Thyroid gland (tissue), 4 donors: ENCODE data around the gene WDR7. TPM values are rescaled to one million over a fixed set of nuclear protein-coding genes. Genes with fewer than 3 reads are reported as not detected.

Experiments used
- DNase-seq, 2 donors: peaks; one replicate each; pipeline ENCODE4 v3.0.0-alpha.2; 2019
- H3K27ac ChIP-seq, 3 donors: fragments of 200-600 bp; sonication (generic); 1 replicate in 2 of 3; 2 replicates in 1 of 3; pipeline ENCODE4 v1.5.1; 2016 to 2019; ENCODE audit warnings: mild to moderate bottlenecking in 1 of 3, moderate library complexity in 1 of 3
- H3K27me3 ChIP-seq: fragments of 200-600 bp; sonication (generic); one replicate; pipeline ENCODE4 v1.5.1; 2019
- H3K36me3 ChIP-seq, 2 donors: fragments of 200-600 bp; sonication (generic); one replicate each; pipeline ENCODE4 v1.5.1; 2016 to 2019
- H3K4me1 ChIP-seq, 2 donors: fragments of 200-600 bp; sonication (generic); one replicate each; pipeline ENCODE4 v1.5.1; 2017 to 2019
- H3K4me3 ChIP-seq, 3 donors: fragments of 200-600 bp; sonication (generic); replicated peaks in 1 of 3; 1 replicate in 2 of 3; 2 replicates in 1 of 3; pipeline ENCODE4 v1.5.1; 2016; ENCODE audit warnings: mild to moderate bottlenecking in 1 of 3
- H3K9me3 ChIP-seq: fragments of 200-600 bp; sonication (generic); one replicate; pipeline ENCODE4 v1.5.1; 2017
- POLR2A ChIP-seq, 2 donors: fragments of 450-650 bp; IDR thresholded peaks; one replicate each; pipeline ENCODE4 v1.6.1; 2017; ENCODE audit warnings: antibody characterized with exemption in 2 of 2, mild to moderate bottlenecking in 2 of 2, moderate library complexity in 1 of 2
- WGBS, 2 donors: methylation state at CpG; one replicate each; pipeline ENCODE4 v1.1.5; 2017; 5-methylcytosine and 5-hydroxymethylcytosine counted together
- intact Hi-C: fragments of 100-400 bp; cut with DNase I; formaldehyde crosslinking; loops from one replicate; pipeline ENCODE4 v1.15.1; 2023
- total RNA-seq, 4 donors: library from RNA; depleted of rRNA; stranded (reverse); fragments of >200 nt; gene quantifications; one replicate each; pipeline ENCODE4 v1.2.3, GENCODE V29; 2016
- TF ChIP-seq, protein P1 (sequence below), 6 experiments: fragments of 200-600 bp in 3 of 6; fragments of 450-650 bp in 3 of 6; sonication (generic) in 3 of 6; IDR thresholded peaks; one replicate each; pipeline ENCODE4 v1.5.1; 2016 to 2019; ENCODE audit warnings: antibody characterized with exemption in 6 of 6, mild to moderate bottlenecking in 2 of 6, inconsistent platforms in 1 of 6, moderate library complexity in 1 of 6

The WDR7 gene
- total RNA-seq, 4 donors from 2014 or later, result 42.0 to 88.8 (median 49.6) TPM

DNA sequence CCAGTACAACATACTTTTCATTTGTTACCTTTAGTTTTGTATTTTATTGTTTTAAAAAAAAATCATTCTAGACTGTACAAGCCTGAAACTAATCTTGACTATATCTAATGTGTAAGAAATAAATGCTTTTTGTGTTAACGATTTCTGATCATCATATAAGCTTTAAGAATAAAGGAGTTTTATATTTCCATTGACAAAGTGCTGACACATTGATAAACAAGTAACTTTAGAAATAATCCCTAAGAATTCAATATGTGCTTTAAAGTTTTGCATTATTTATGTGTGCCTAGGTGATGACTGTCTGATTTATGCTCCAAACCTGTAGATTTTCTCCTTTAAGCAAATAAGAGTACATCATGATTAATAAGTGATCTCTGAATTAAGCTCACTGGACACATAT is 248.5 kb downstream of the WDR7 start:
- 93 to 100% methylated on average over 1 of the region's 1 CpG for WGBS, 2 donors
- no peak for DNase-seq
- Histone ChIP-seq H3K27me3 (no peaks in the 10 kb centered on the region), H3K4me3 (no peak overlapping the region), H3K27ac (no peak overlapping the region), H3K36me3 (no peaks in the 10 kb centered on the region), H3K4me1 (no peaks in the 10 kb centered on the region), H3K9me3 (no peaks in the 10 kb centered on the region)
- TF ChIP-seq POLR2A (IDR thresholded peaks at IDR 0.05), result no peak
- TF ChIP-seq, protein P1, sequence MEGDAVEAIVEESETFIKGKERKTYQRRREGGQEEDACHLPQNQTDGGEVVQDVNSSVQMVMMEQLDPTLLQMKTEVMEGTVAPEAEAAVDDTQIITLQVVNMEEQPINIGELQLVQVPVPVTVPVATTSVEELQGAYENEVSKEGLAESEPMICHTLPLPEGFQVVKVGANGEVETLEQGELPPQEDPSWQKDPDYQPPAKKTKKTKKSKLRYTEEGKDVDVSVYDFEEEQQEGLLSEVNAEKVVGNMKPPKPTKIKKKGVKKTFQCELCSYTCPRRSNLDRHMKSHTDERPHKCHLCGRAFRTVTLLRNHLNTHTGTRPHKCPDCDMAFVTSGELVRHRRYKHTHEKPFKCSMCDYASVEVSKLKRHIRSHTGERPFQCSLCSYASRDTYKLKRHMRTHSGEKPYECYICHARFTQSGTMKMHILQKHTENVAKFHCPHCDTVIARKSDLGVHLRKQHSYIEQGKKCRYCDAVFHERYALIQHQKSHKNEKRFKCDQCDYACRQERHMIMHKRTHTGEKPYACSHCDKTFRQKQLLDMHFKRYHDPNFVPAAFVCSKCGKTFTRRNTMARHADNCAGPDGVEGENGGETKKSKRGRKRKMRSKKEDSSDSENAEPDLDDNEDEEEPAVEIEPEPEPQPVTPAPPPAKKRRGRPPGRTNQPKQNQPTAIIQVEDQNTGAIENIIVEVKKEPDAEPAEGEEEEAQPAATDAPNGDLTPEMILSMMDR (IDR thresholded peaks at IDR 0.05), result no peak
- intact Hi-C loops, result no loop called here

- Histone ChIP-seq H3K27ac (no peak overlapping the region), H3K27me3 (no peaks in the 10 kb centered on the region), H3K36me3 (no peaks in the 10 kb centered on the region), H3K9me3 (no peaks in the 10 kb centered on the region), H3K4me1 (no peaks in the 10 kb centered on the region), H3K4me3 (no peak overlapping the region)
- intact Hi-C loops, result no loop called here
- TF ChIP-seq, protein P1 (IDR thresholded peaks at IDR 0.05), result no peak
- TF ChIP-seq POLR2A (IDR thresholded peaks at IDR 0.05), result no peak
- 87 to 90% methylated on average over 7 of the region's 7 CpGs for WGBS, 2 donors
- DNase-seq, result no peak
Measured at GRCh38 chr18:56900195-56901094, 249.3 kb downstream of the WDR7 start.

GRCh38 chr18:56901919-56902318 is 250.8 kb downstream of the WDR7 start:
- no peaks in the 10 kb centered on the region for H3K9me3 ChIP-seq
- no peak overlapping the region for H3K4me3 ChIP-seq
- 98 to 100% methylated on average over 2 of the region's 2 CpGs for WGBS, 2 donors
- H3K27ac ChIP-seq, result no peak overlapping the region
- intact Hi-C loops, result no loop called here
- DNase-seq, result no peak
- H3K4me1 ChIP-seq, result no peaks in the 10 kb centered on the region
- H3K27me3 ChIP-seq, result no peaks in the 10 kb centered on the region
- no peaks in the 10 kb centered on the region for H3K36me3 ChIP-seq
- TF ChIP-seq, protein P1 (IDR thresholded peaks at IDR 0.05), result no peak
- TF ChIP-seq POLR2A (IDR thresholded peaks at IDR 0.05), result no peak

- DNase-seq, result no peak
- WGBS, 2 donors, result 96 to 97% methylated on average over 3 of the region's 3 CpGs
- Histone ChIP-seq H3K27ac (no peak overlapping the region), H3K36me3 (no peaks in the 10 kb centered on the region), H3K4me3 (no peak overlapping the region), H3K27me3 (no peaks in the 10 kb centered on the region), H3K4me1 (no peaks in the 10 kb centered on the region), H3K9me3 (no peaks in the 10 kb centered on the region)
- intact Hi-C loops, result no loop called here
- TF ChIP-seq, protein P1 (IDR thresholded peaks at IDR 0.05), result no peak
- TF ChIP-seq POLR2A (IDR thresholded peaks at IDR 0.05), result no peak
Measured at GRCh38 chr18:56902653-56903052, 251.5 kb downstream of the WDR7 start.

DNA sequence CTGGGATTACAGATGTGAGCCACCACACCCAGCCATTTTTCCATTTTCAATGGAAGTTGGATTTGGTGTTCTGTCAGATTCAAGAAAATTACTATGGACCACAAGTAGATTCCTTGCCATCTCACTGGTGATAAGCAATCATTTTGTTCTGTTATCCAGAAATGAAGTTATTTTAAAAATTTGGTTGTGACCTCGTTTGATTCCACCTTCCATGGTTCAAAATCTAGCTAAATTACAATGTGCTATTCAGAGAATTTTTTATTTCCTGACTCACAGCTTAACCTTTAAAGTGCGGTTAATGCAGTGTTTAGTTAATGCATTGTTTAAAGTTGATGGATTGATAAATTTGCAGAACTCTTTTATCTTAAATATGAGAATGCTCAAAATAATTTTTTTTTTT is 252.5 kb downstream of the WDR7 start:
- Histone ChIP-seq H3K4me3 (no peak overlapping the region), H3K27ac (no peak overlapping the region), H3K27me3 (no peaks in the 10 kb centered on the region), H3K4me1 (no peaks in the 10 kb centered on the region), H3K36me3 (no peaks in the 10 kb centered on the region), H3K9me3 (no peaks in the 10 kb centered on the region)
- 81 to 90% methylated on average over 2 of the region's 2 CpGs for WGBS, 2 donors
- intact Hi-C loops, result no loop called here
- DNase-seq, result no peak
- TF ChIP-seq POLR2A (IDR thresholded peaks at IDR 0.05), result no peak
- TF ChIP-seq, protein P1 (IDR thresholded peaks at IDR 0.05), result no peak
